ENCODE results near the gene RNF17. TPM values are rescaled to one million over a fixed set of nuclear protein-coding genes. Genes with fewer than 3 reads are reported as not detected.
A peak's percentile ranks its signal among the peaks of the same experiment; 100 is the strongest.
"Not testable (repeated sequence)": the region's sequence is repeated elsewhere in the genome, so short reads cannot be mapped to it uniquely, and the experiment has no call there.

RNF17 gene
- total RNA-seq, 4 donors from 2014 or later: 0.42 TPM; not detected in 3

DNA sequence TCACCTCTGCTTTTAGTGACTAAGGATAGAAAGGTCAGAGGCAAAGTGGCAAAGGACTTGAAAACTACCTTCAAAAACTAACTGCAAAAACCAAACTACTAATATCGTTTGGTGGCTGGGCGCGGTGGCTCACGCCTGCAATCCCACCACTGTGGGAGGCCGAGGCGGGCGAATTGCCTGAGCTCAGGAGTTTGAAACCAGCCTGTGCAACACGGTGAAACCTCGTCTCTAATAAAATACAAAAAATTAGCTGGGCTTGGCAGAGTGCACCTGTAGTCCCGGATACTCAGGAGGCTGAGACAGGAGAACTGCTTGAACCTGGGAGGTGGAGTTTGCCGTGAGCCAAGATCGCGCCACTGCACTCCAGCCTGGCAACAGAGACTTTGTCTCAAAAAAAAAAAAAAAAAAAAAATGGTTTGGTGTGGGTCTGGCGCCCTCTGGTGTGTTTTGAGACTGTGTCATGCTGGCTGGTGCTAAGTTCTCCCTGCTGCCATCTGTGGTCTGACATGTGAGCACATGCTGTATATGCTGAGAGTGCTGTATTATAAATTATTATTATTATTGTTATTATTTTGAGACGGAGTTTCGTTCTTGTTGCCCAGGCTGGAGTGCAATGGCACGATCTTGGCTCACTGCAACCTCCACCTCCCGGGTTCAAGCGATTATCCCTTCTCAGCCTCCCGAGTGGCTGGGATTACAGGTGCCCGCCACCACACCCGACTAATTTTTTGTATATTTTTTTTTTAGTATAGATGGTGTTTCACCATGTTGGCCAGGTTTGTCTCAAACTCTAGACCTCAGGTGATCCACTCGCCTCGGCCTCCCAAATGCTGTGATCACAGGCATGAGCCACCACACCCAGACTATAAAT is 36.0 kb upstream of the RNF17 start:
- TF ChIP-seq, protein P1, sequence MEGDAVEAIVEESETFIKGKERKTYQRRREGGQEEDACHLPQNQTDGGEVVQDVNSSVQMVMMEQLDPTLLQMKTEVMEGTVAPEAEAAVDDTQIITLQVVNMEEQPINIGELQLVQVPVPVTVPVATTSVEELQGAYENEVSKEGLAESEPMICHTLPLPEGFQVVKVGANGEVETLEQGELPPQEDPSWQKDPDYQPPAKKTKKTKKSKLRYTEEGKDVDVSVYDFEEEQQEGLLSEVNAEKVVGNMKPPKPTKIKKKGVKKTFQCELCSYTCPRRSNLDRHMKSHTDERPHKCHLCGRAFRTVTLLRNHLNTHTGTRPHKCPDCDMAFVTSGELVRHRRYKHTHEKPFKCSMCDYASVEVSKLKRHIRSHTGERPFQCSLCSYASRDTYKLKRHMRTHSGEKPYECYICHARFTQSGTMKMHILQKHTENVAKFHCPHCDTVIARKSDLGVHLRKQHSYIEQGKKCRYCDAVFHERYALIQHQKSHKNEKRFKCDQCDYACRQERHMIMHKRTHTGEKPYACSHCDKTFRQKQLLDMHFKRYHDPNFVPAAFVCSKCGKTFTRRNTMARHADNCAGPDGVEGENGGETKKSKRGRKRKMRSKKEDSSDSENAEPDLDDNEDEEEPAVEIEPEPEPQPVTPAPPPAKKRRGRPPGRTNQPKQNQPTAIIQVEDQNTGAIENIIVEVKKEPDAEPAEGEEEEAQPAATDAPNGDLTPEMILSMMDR (IDR thresholded peaks at IDR 0.05): peak; percentile 48 to 70 (median 64)
- no peak for TF ChIP-seq POLR2A (IDR thresholded peaks at IDR 0.05)
- H3K36me3 ChIP-seq: no peaks in the 10 kb centered on the region
- peak; percentile 73 for ATAC-seq
- H3K4me3 ChIP-seq: no peak overlapping the region
- H3K9me3 ChIP-seq: no peaks in the 10 kb centered on the region
- peaks cover 8% of the 10 kb centered on the region for H3K27me3 ChIP-seq
- WGBS, 2 donors (ENCODE audit: low coverage in 1 of 2): 62 to 65% methylated on average over 17 to 20 of the region's 24 CpGs
- H3K4me1 ChIP-seq: no peaks in the 10 kb centered on the region
- no peak overlapping the region for H3K27ac ChIP-seq

DNA sequence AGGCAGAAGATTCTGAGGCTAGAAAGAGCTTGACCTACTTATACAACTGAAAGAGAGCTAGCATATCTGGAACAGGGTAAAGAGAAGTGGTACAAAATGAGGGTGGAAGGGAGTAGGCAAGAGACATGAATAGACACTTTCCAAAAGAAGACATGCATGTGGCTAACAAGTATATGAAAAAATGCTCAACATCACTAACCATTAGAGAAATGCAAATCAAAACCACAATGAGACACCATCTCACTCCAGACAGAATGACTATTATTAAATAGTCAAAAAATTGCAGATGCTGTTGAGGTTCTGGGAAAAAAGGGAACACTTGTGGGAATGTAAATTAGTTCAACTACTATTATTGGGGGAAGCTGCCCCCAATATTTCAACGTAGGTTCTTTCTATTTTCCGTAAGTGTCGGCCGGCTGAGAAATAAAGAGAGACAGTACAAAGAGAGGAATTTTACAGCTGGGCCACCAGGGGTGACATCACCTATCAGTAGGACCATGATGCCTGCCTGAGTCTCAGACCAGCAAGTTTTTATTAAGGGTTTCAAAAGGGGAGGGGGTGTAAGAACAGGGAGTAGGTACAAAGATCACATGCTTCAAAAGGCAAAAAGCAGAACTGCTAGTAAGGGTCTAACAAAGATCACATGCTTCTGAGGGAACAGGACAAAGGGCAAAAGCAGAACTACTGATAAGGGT is 32.9 kb upstream of the RNF17 start:
- H3K4me3 ChIP-seq, H3K36me3 ChIP-seq, H3K9me3 ChIP-seq, H3K27me3 ChIP-seq, ATAC-seq, H3K4me1 ChIP-seq, H3K27ac ChIP-seq: not testable (repeated sequence)
- 71 to 88% methylated on average over 4 of the region's 4 CpGs for WGBS, 2 donors (ENCODE audit: low coverage in 1 of 2)

DNA sequence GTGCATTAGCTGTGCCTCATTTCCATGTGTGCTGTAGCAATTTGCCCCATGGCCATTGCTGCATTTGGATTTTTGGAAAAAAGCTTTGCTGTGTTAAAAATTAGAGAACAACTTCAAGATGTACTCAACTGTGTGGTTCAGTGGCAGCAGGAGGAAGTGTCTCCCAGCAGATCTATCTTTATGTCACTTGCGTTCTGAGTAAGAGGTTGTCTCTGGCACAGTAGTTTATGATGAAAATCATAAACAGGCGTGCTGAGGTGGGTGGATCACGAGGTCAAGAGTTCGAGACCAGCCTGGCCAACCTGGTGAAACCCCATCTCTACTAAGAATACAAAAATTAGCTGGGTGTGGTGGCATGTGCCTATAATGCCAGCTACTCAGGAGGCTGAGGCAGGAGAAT is 29.0 kb upstream of the RNF17 start:
- no peak overlapping the region for H3K27ac ChIP-seq
- no peaks in the 10 kb centered on the region for H3K9me3 ChIP-seq
- 72 to 79% methylated on average over 4 of the region's 4 CpGs for WGBS, 2 donors (ENCODE audit: low coverage in 1 of 2)
- TF ChIP-seq POLR2A (IDR thresholded peaks at IDR 0.05): no peak
- TF ChIP-seq, protein P1 (IDR thresholded peaks at IDR 0.05): no peak
- TF ChIP-seq EP300 (IDR thresholded peaks at IDR 0.05): no peak
- no peak for TF ChIP-seq POLR2AphosphoS5 (IDR thresholded peaks at IDR 0.05)
- no peak for ATAC-seq
- H3K36me3 ChIP-seq: no peaks in the 10 kb centered on the region
- H3K27me3 ChIP-seq: no peaks in the 10 kb centered on the region
- no peaks in the 10 kb centered on the region for H3K4me1 ChIP-seq
- H3K4me3 ChIP-seq: no peak overlapping the region

DNA sequence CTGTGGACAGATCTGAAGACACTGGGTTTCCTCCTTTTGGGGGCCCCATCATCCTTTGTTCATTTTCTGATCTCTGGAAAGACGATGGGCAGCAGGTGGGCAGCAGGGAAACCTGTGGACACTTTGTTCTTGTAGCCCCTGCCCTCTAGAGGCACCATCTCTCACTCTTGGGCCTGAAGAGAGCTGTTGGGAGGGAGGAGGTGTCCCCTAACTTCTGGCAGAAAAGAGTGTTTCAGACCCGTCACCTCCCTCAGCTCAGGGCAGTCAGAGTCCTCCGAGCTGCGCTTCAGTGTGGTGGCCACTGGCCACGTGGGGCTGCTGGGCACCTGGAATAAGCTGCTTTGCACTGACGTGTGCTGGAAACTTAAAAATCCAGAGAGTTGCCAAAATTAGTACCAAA is 26.9 kb upstream of the RNF17 start:
- Histone ChIP-seq H3K9me3 (no peaks in the 10 kb centered on the region), H3K4me3 (no peak overlapping the region), H3K27me3 (no peaks in the 10 kb centered on the region), H3K27ac (no peak overlapping the region), H3K4me1 (no peaks in the 10 kb centered on the region), H3K36me3 (no peaks in the 10 kb centered on the region)
- WGBS, 2 donors (ENCODE audit: low coverage in 1 of 2): 45 to 74% methylated on average over 1 to 6 of the region's 6 CpGs
- TF ChIP-seq POLR2A (IDR thresholded peaks at IDR 0.05): no peak
- no peak for TF ChIP-seq EP300 (IDR thresholded peaks at IDR 0.05)
- TF ChIP-seq POLR2AphosphoS5 (IDR thresholded peaks at IDR 0.05): no peak
- TF ChIP-seq, protein P1 (IDR thresholded peaks at IDR 0.05): no peak
- no peak for ATAC-seq

DNA sequence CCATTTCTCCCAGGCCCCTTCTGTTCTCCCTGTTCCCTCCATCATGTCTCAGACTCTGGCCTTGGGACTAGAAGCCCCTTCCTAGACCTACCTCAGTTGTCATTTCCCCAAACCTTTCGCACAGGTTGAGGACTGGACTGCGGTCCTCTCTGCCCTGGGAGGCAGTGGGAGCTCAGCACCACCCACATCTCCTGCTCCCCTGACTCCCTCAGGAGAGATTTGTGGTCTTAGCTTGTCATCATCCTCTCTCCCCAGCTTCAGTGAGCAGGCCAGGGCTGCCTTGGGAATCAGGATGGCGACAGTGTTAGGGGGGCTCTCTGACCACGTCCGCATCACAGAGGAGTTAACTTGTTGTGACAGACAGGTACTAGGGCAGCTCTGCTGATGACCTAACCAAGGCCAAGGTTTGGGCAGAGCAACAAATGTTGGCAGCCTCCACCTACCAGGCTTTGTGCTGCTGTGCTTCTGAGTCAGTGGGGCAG is 25.6 kb upstream of the RNF17 start:
- 77% methylated on average over 4 of the region's 5 CpGs; no CpG with 5 or more reads in 1 of the 2 donors for WGBS, 2 donors (ENCODE audit: low coverage in 1 of 2)
- TF ChIP-seq EP300 (IDR thresholded peaks at IDR 0.05): no peak

More for the DNA sequence above, 25.6 kb upstream of the RNF17 start:
- H3K36me3 ChIP-seq: no peaks in the 10 kb centered on the region
- no peak overlapping the region for H3K27ac ChIP-seq
- no peaks in the 10 kb centered on the region for H3K9me3 ChIP-seq
- H3K4me3 ChIP-seq: no peak overlapping the region
- peaks cover 5% of the 10 kb centered on the region for H3K27me3 ChIP-seq
- no peaks in the 10 kb centered on the region for H3K4me1 ChIP-seq
- ATAC-seq: no peak

Measured in gastroesophageal sphincter (tissue), 4 donors.